ENCODE data around the gene SYCP1. TPM values are rescaled to one million over a fixed set of nuclear protein-coding genes. Genes with fewer than 3 reads are reported as not detected.

SYCP1 gene
- total and polyA plus RNA-seq, 10 of the 15 experiments (the other 5 are each of a cell fraction or from before 2014, with no cell fraction given) = not detected

DNA sequence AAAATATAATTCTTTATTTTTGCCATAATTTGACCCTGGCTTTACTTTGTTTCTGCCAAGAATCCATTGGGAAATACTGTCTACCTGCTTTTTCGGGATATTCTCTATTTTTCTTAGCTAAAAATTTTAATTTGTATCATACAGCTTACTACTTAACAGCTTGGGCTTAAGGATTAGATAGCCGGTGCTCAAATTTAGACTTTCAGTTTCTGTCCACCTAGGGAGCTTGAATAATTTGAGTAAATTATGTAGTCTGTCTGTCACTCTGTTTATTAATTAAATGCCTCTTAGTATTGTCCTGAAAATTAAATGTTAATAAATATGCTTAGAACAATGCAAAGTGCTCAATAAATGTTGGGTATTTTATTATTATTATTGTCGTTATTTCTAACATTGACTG is 6.7 kb downstream of the SYCP1 start:
- Histone ChIP-seq H3K79me2 (ENCODE audit: control insufficient read depth, insufficient read depth, low read length) (no peaks in the 10 kb centered on the region), H3K4me2 (ENCODE audit: control insufficient read depth, insufficient read depth) (no peak overlapping the region), H3K9me3 (replicated peaks; ENCODE audit: control insufficient read depth, insufficient read depth, low read length) (no peaks in the 10 kb centered on the region), H4K20me1 (ENCODE audit: control insufficient read depth, insufficient read depth) (no peaks in the 10 kb centered on the region), H3K9ac (ENCODE audit: control insufficient read depth, insufficient read depth, low read length) (no peak overlapping the region), H3K4me3 (no peak overlapping the region), H3K27ac (ENCODE audit: control insufficient read depth, insufficient read depth) (no peak overlapping the region), H3K36me3 (ENCODE audit: control insufficient read depth in 2 of 2, insufficient read depth in 2 of 2, low read length in 1 of 2) (no peaks in the 10 kb centered on the region), H2AFZ (ENCODE audit: control insufficient read depth, low read depth, low read length) (no peak overlapping the region), H3K27me3 (replicated peaks in 1 of 2; ENCODE audit: control insufficient read depth in 2 of 2, insufficient read depth in 2 of 2, low read length in 1 of 2) (no peaks in the 10 kb centered on the region), H3K4me1 (ENCODE audit: control insufficient read depth, insufficient read depth, low read length) (no peaks in the 10 kb centered on the region)
- intact Hi-C loops (cut with micrococcal nuclease; ENCODE audit: unreplicated experiment) (no loop called here), in situ Hi-C loops (cut with MboI) (no loop called here)
- 56% methylated on average over 3 of the region's 3 CpGs for WGBS (ENCODE audit: insufficient coverage, insufficient replicate concordance, low lambda C conversion rate, missing lambda C conversion rate)
- no TSS peak for BruUV-seq (replicated peaks)
- ChIA-PET RAD21 (ENCODE audit: unreplicated experiment) (no interaction called here), SMC1A (ENCODE audit: uncharacterized antibody, unreplicated experiment) (no interaction called here), CTCF (interaction anchor here (0.7 to 0.8 kb wide), 2 partner anchors 8 to 826 kb away, joined by 3 read pairs; no protein-coding TSS in a partner anchor), POLR2A (interaction anchor here (0.7 kb wide), 1 partner anchor 118 kb away, joined by 3 read pairs; no protein-coding TSS in a partner anchor)
- ATAC-seq (no peak), DNase-seq (ENCODE audit: low read depth, low spot score) (no peak), FAIRE-seq (no peak)
- TF ChIP-seq RAD51 (IDR thresholded peaks at IDR 0.05) (no peak), IRF4 (IDR thresholded peaks at IDR 0.05; ENCODE audit: low read depth, low read length) (no peak), JUND (IDR thresholded peaks at IDR 0.05; ENCODE audit: low read depth, low read length) (no peak), BMI1 (IDR thresholded peaks at IDR 0.05; ENCODE audit: borderline replicate concordance) (no peak), CEBPB (IDR thresholded peaks at IDR 0.05; ENCODE audit: borderline replicate concordance in 1 of 2, low read depth in 2 of 2, low read length in 2 of 2) (no peak), NR2F1 (conservative IDR thresholded peaks at IDR 0.05) (no peak), SMAD1 (IDR thresholded peaks at IDR 0.05; ENCODE audit: low read depth, partially characterized antibody) (no peak), SUPT20H (IDR thresholded peaks at IDR 0.05; ENCODE audit: borderline replicate concordance, control insufficient read depth, low read depth, low read length) (no peak)
- TF ChIP-seq, protein P1, sequence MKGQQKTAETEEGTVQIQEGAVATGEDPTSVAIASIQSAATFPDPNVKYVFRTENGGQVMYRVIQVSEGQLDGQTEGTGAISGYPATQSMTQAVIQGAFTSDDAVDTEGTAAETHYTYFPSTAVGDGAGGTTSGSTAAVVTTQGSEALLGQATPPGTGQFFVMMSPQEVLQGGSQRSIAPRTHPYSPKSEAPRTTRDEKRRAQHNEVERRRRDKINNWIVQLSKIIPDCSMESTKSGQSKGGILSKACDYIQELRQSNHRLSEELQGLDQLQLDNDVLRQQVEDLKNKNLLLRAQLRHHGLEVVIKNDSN (IDR thresholded peaks at IDR 0.05; ENCODE audit: borderline replicate concordance, extremely low read length, insufficient read depth, low read depth, low read length) = no peak
